Left lung (tissue), 10 donors: Measurements from ENCODE around the gene BBX. TPM values are rescaled to one million over a fixed set of nuclear protein-coding genes. Genes with fewer than 3 reads are reported as not detected.

Experiments used
- ATAC-seq: fragments of 200-7000 bp; cut with Tn5 transposase; one replicate; pipeline ENCODE4 v1.9.1; 2020; ENCODE audit warnings: moderate library complexity
- DNase-seq, 4 donors: peaks; one replicate each; pipeline ENCODE4 v3.0.0-alpha.2; 2013 to 2020
- H3K27ac ChIP-seq, 2 donors: fragments of 200-600 bp; sonication (generic) in 1 of 2; one replicate each; pipeline versions ENCODE4 v1.5.0 to v1.8.0; 2020 to 2021
- H3K27me3 ChIP-seq, 2 donors: fragments of 200-600 bp; sonication (generic) in 1 of 2; one replicate each; pipeline versions ENCODE4 v1.5.0 to v1.8.0; 2020 to 2021
- H3K36me3 ChIP-seq, 2 donors: fragments of 200-600 bp; sonication (generic) in 1 of 2; one replicate each; pipeline versions ENCODE4 v1.5.0 to v1.8.0; 2020 to 2021
- H3K4me1 ChIP-seq, 2 donors: fragments of 200-600 bp; one replicate each; pipeline ENCODE4 v1.8.0; 2021
- H3K4me3 ChIP-seq, 2 donors: fragments of 200-600 bp; sonication (generic) in 1 of 2; one replicate each; pipeline versions ENCODE4 v1.5.0 to v1.8.0; 2020 to 2021; ENCODE audit warnings: mild to moderate bottlenecking in 1 of 2
- H3K9me3 ChIP-seq, 2 donors: fragments of 200-600 bp; sonication (generic) in 1 of 2; one replicate each; pipeline versions ENCODE4 v1.5.0 to v1.8.0; 2020 to 2021
- intact Hi-C, 2 donors: fragments of 100-400 bp; cut with DNase I; formaldehyde crosslinking; loops; one replicate each; pipeline versions ENCODE4 v1.11.2 to v1.14.2; 2022
- polyA plus RNA-seq, 6 donors: library from polyadenylated mRNA; unstranded; fragments of 120-200 nt; gene quantifications; one replicate each; pipeline ENCODE4 v1.2.1, GENCODE V29; 2013; ENCODE audit not compliant: insufficient read length in 6 of 6
- total RNA-seq, 2 donors: library from RNA; stranded (reverse); fragmentation: NEBNext Ultra II Directional; extraction: Animal tissue kit (Norgen Biotek cat#: 25700); gene quantifications; one replicate each; pipeline ENCODE4 v1.2.1, GENCODE V29; 2021
- TF ChIP-seq, protein P1 (sequence below), 2 donors: fragments of 200-600 bp; sonication (generic) in 1 of 2; IDR thresholded peaks; one replicate each; pipeline versions ENCODE4 v1.5.0 to v1.8.0; 2021; ENCODE audit warnings: antibody characterized with exemption in 2 of 2
- donor health status: DM: no; HTN: yes; CAD: no.
- donor health status: DM: no; HTN: no; CAD: no.

BBX gene
- total and polyA plus RNA-seq, 8 donors = 43.0 to 67.1 (median 53.3) TPM

DNA sequence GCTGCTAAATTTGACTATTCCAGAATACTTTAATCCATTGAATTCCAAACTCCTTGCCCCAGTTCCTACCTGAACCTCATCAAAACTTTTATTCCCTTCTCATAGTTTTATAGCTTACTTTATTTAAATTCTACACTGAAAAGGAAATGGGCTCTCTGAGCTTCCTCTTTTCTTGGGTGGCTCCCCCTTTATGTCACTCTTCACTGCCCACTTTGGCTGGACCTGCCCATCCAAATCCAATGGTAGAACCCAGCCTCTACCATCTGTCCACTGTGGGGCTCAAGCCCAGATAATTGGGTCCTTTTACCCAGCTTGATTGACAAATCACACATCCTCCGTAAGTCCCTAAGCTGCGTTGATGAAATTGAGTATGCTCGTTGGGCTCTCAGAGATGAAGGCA, 216.5 kb downstream of the BBX start:
- H3K27ac ChIP-seq = no peak overlapping the region
- no peak for ATAC-seq
- intact Hi-C loops = loop anchor here in 1 of 2 donors (10.0 kb wide), 1 partner anchor 54 kb away; no protein-coding TSS in a partner anchor
- no peaks in the 10 kb centered on the region for H3K36me3 ChIP-seq
- TF ChIP-seq, protein P1, sequence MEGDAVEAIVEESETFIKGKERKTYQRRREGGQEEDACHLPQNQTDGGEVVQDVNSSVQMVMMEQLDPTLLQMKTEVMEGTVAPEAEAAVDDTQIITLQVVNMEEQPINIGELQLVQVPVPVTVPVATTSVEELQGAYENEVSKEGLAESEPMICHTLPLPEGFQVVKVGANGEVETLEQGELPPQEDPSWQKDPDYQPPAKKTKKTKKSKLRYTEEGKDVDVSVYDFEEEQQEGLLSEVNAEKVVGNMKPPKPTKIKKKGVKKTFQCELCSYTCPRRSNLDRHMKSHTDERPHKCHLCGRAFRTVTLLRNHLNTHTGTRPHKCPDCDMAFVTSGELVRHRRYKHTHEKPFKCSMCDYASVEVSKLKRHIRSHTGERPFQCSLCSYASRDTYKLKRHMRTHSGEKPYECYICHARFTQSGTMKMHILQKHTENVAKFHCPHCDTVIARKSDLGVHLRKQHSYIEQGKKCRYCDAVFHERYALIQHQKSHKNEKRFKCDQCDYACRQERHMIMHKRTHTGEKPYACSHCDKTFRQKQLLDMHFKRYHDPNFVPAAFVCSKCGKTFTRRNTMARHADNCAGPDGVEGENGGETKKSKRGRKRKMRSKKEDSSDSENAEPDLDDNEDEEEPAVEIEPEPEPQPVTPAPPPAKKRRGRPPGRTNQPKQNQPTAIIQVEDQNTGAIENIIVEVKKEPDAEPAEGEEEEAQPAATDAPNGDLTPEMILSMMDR (IDR thresholded peaks at IDR 0.05) = no peak
- H3K4me1 ChIP-seq = no peaks in the 10 kb centered on the region
- no peaks in the 10 kb centered on the region for H3K27me3 ChIP-seq
- H3K4me3 ChIP-seq = no peak overlapping the region
- H3K9me3 ChIP-seq = no peaks in the 10 kb centered on the region
- DNase-seq = no peak

DNA sequence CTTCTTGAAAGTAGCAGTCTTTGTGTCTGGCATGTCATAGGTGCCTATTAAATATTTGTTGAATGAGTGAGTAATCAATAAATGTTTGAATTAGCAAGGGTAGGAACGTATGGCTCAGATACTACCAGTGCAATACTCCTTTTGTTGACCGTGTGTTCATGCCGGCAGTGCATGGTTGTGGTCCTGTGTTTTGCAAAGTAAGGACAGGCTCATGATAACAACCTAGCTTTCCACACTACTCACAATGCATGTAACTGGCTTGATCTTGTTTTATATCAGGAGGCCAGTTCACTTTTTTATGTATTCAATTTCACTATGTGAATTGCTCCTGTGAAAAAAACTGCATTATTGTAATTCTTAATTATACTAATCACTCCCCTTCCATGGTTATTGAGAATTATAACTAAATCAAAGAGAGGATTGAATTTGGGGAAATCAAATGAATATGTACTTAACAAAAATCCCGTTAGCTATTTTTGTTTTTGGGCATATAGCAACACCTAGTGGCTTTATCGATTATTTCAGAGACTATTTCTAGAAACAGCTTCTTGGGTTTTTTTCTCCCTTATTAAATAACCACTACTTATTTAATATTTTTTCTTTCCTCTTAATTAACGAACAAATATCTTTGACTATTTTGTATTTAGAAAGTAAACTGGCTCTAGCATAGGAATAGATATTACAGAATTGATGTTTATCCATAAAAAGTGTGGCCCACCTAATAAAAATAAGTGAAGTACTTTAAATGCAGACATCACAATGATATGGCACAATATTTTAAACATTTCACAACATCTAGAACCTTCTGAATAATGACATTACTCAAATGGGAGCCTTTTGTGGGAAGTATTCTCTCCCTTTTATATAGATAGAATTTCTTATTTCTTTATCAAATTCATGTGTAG, 218.5 kb downstream of the BBX start:
- Histone ChIP-seq H3K36me3 (no peaks in the 10 kb centered on the region), H3K9me3 (no peaks in the 10 kb centered on the region), H3K4me1 (no peaks in the 10 kb centered on the region), H3K4me3 (no peak overlapping the region), H3K27ac (no peak overlapping the region), H3K27me3 (no peaks in the 10 kb centered on the region)
- TF ChIP-seq, protein P1 (IDR thresholded peaks at IDR 0.05) = peak in 1 of 2 donors; percentile 35
- ATAC-seq (peak; percentile 47), DNase-seq (peak in 2 of 4 donors; percentile 18 to 22)
- intact Hi-C loops = no loop called here

DNA sequence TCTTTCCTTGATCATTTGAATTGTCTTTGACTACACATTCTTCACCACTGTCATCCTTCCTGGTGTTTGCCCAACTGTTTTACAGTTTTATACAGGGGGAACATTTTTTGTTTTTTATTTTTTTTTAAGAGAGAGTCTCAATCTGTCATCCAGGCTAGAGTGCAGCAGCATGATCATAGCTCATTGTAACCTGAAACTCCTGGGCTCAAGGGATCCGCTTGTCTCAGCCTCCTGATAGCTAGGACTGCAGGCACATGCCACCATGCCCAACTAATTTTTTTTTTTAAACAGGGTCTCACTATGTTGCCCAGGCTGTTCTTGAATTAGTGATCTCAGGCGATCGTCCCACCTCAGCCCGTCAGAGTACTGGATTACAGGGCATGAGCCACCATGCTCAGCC, 222.6 kb downstream of the BBX start:
- Histone ChIP-seq H3K27ac (no peak overlapping the region), H3K9me3 (no peaks in the 10 kb centered on the region), H3K27me3 (no peaks in the 10 kb centered on the region), H3K4me3 (no peak overlapping the region), H3K36me3 (no peaks in the 10 kb centered on the region), H3K4me1 (no peaks in the 10 kb centered on the region)
- TF ChIP-seq, protein P1 (IDR thresholded peaks at IDR 0.05) = no peak
- no peak for DNase-seq
- ATAC-seq = no peak
- intact Hi-C loops = no loop called here

DNA sequence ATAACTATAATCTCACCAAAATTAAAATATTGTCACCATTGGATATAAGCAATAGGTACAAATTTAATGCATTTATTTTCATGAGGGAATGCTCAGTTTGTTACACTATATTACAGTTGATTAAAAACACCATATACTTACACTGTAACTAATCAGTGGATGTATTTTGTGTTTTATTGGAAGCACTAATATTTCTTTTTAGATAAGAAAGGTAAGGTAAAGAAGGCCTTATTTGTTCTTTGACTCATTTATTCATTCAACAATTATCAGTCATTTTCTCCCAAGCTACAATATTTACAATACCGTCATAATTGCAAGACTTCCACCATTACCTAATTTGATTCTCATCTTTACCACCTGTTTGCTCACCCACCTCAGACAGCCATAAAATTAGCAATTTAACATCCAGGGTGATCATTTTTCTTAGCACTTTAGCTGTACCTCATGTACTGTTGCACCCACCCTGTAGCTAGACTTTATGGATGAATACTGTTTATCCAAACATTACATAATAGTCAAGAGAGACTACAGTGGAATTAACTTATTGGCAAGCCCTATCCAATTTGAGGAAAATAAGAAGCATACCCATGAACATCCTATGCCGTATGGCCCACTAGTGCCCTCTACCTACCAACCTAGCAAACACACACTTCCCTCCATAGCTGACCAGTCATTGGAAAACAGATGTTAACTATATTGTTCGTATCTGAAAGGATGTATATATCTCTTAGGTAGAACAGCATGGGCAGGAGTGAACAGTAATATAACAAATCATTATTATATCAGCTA, 229.6 kb downstream of the BBX start:
- intact Hi-C loops = no loop called here
- no peaks in the 10 kb centered on the region for H3K4me1 ChIP-seq
- no peak overlapping the region for H3K4me3 ChIP-seq
- H3K9me3 ChIP-seq = no peaks in the 10 kb centered on the region
- peak; percentile 79 for ATAC-seq
- TF ChIP-seq, protein P1 (IDR thresholded peaks at IDR 0.05) = peak in 1 of 2 donors; percentile 30
- H3K27me3 ChIP-seq = no peaks in the 10 kb centered on the region
- H3K36me3 ChIP-seq = peaks cover 0 to 3% of the 10 kb centered on the region in 2 donors
- H3K27ac ChIP-seq = no peak overlapping the region
- peak in 1 of 4 donors; percentile 10 for DNase-seq

DNA sequence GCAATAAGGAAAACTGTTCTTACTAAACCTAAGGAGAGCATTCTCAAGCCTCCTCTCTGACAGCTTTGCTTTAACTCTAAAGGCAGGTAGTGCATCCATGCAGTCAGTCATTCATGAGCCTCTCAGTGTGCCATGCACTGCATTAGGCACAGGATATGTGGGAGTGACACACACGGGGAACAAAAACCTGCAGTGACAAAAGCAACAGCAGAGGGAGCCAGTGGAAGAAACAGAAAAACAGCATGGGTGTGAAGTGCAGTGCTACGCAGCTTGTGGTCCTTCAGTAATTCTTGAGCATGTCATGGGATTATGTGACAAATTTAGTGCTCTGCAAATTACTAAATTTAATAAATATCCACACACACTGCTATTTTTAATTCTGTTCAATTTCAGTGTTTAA, 230.7 kb downstream of the BBX start:
- no peak overlapping the region for H3K27ac ChIP-seq
- peak in 1 of 4 donors; percentile 45 for DNase-seq

More for the DNA sequence above, 230.7 kb downstream of the BBX start:
- no peaks in the 10 kb centered on the region for H3K9me3 ChIP-seq
- H3K36me3 ChIP-seq = peaks cover 0 to 3% of the 10 kb centered on the region in 2 donors
- no peak overlapping the region for H3K4me3 ChIP-seq
- no peaks in the 10 kb centered on the region for H3K4me1 ChIP-seq
- no peaks in the 10 kb centered on the region for H3K27me3 ChIP-seq
- intact Hi-C loops = no loop called here
- ATAC-seq = peak; percentile 89
- TF ChIP-seq, protein P1 (IDR thresholded peaks at IDR 0.05) = peak; percentile 22 to 36
